H1 (cell line): ENCODE measurements around the gene TRUB1. TPM values are rescaled to one million over a fixed set of nuclear protein-coding genes. Genes with fewer than 3 reads are reported as not detected.

Experiments used
- CTCF ChIA-PET: fragments of 300-600 bp; sonication (Branson Sonifier 250); formaldehyde crosslinking; loops from one replicate; lab custom pipeline; 2021; ENCODE audit not compliant: partially characterized antibody; lab: Charles Lee
- POLR2A ChIA-PET: fragments of 300-600 bp; sonication (Branson Sonifier 250); formaldehyde crosslinking; loops from one replicate; lab custom pipeline; 2021; ENCODE audit warnings: inconsistent platforms; ENCODE audit not compliant: partially characterized antibody; lab: Charles Lee
- DNase-seq, 2 experiments: peaks; one replicate each; pipeline versions ENCODE4 v3.0.0 to v3.0.0-alpha.2; 2010 to 2022; ENCODE audit warnings: low spot score in 2 of 2, low read depth in 1 of 2, mixed read lengths in 1 of 2
- FAIRE-seq: peaks from 2 replicates; lab custom pipeline; 2011; peaks lifted over from hg19 to GRCh38; lab: Jason Lieb, UNC
- H2AFZ ChIP-seq: 2 replicates; pipeline ENCODE4 v1.8.1; 2012; ENCODE audit warnings: low read length, inconsistent platforms
- H2AK5ac ChIP-seq: 2 replicates; pipeline ENCODE4 v1.6.1; 2013; ENCODE audit warnings: low read depth, low read length
- H2BK120ac ChIP-seq: replicated peaks from 2 replicates; pipeline ENCODE3; 2013; ENCODE audit warnings: low read depth, low read length, inconsistent platforms
- H2BK12ac ChIP-seq: 2 replicates; pipeline ENCODE4 v1.6.1; 2013; ENCODE audit warnings: low read depth, low read length
- H2BK15ac ChIP-seq: 2 replicates; pipeline ENCODE4 v1.6.1; 2013; ENCODE audit warnings: low read length
- H2BK20ac ChIP-seq: 2 replicates; pipeline ENCODE4 v1.6.1; 2013; ENCODE audit warnings: low read length
- H2BK5ac ChIP-seq: 2 replicates; pipeline ENCODE4 v1.6.1; 2013; ENCODE audit warnings: low read depth, low read length
- H3K14ac ChIP-seq: 2 replicates; pipeline ENCODE4 v1.6.1; 2013; ENCODE audit warnings: inconsistent platforms; ENCODE audit not compliant: insufficient read length
- H3K18ac ChIP-seq: 2 replicates; pipeline ENCODE4 v1.6.1; 2013; ENCODE audit warnings: low read length; ENCODE audit errors: extremely low read depth
- H3K23ac ChIP-seq: 2 replicates; pipeline ENCODE4 v1.6.1; 2013; ENCODE audit warnings: inconsistent platforms; ENCODE audit not compliant: insufficient read length
- H3K23me2 ChIP-seq: 2 replicates; pipeline ENCODE4 v1.6.1; 2013; ENCODE audit warnings: low read depth, low read length
- H3K27ac ChIP-seq: 2 replicates; pipeline ENCODE4 v1.6.1; 2011; ENCODE audit warnings: low read depth, low read length, inconsistent platforms
- H3K27me3 ChIP-seq, 4 experiments: replicated peaks in 1 of 4; 1 replicate in 1 of 4; 2 replicates in 3 of 4; pipeline versions ENCODE4 v1.6.1 to v1.8.1; 2011 to 2013; ENCODE audit warnings: low read length in 3 of 4, mild to moderate bottlenecking in 3 of 4, inconsistent platforms in 2 of 4, mixed read lengths in 2 of 4, moderate library complexity in 1 of 4; ENCODE audit not compliant: control insufficient read depth in 3 of 4, insufficient read depth in 3 of 4; ENCODE audit errors: extremely low read depth in 1 of 4
- H3K36me3 ChIP-seq, 4 experiments: 2 replicates each; pipeline versions ENCODE4 v1.6.1 to v1.8.1; 2011 to 2013; ENCODE audit warnings: mild to moderate bottlenecking in 4 of 4, low read length in 3 of 4, moderate library complexity in 2 of 4, control low read depth in 1 of 4, inconsistent platforms in 1 of 4; ENCODE audit not compliant: insufficient read depth in 4 of 4, control insufficient read depth in 2 of 4
- H3K4ac ChIP-seq: replicated peaks from 2 replicates; pipeline ENCODE3; 2013; ENCODE audit warnings: low read length, low read depth, mixed read lengths, inconsistent platforms; ENCODE audit not compliant: insufficient read length
- H3K4me1 ChIP-seq, 4 experiments: replicated peaks in 1 of 4; 1 replicate in 1 of 4; 2 replicates in 3 of 4; pipeline versions ENCODE4 v1.6.1 to v1.8.1; 2011 to 2013; ENCODE audit warnings: low read length in 3 of 4, inconsistent platforms in 2 of 4, mixed read lengths in 1 of 4; ENCODE audit not compliant: insufficient read depth in 4 of 4, control insufficient read depth in 3 of 4
- H3K4me2 ChIP-seq, 2 experiments: 2 replicates each; pipeline versions ENCODE4 v1.6.1 to v1.8.1; 2011 to 2013; ENCODE audit warnings: low read depth in 2 of 2, low read length in 2 of 2, control low read depth in 1 of 2, inconsistent platforms in 1 of 2, mild to moderate bottlenecking in 1 of 2; ENCODE audit not compliant: insufficient read depth in 1 of 2
- H3K4me3 ChIP-seq, 4 experiments: fragments of 200-600, 300-600 bp in 1 of 4; sonication (generic), shearing (Covaris generic), sonication (Bioruptor Twin) in 1 of 4; 2 replicates each; pipeline versions ENCODE4 v1.5.1 to v1.8.1; 2011 to 2016; ENCODE audit warnings: low read length in 4 of 4, low read depth in 3 of 4, control low read depth in 2 of 4, inconsistent platforms in 2 of 4, mild to moderate bottlenecking in 2 of 4, mixed read lengths in 1 of 4, moderate library complexity in 1 of 4; ENCODE audit not compliant: insufficient read depth in 2 of 4; ENCODE audit errors: extremely low read depth in 1 of 4
- H3K56ac ChIP-seq: replicated peaks from 2 replicates; pipeline ENCODE3; 2013; ENCODE audit warnings: low read depth, mild to moderate bottlenecking, mixed read lengths, low read length, inconsistent platforms; ENCODE audit not compliant: insufficient read length
- H3K79me1 ChIP-seq: 2 replicates; pipeline ENCODE4 v1.6.1; 2013; ENCODE audit warnings: low read depth, low read length, control low read depth
- H3K79me2 ChIP-seq, 2 experiments: 2 replicates each; pipeline versions ENCODE4 v1.6.1 to v1.8.1; 2012 to 2013; ENCODE audit warnings: low read length in 2 of 2, mild to moderate bottlenecking in 2 of 2, inconsistent platforms in 1 of 2; ENCODE audit not compliant: insufficient read depth in 2 of 2, control insufficient read depth in 1 of 2
- H3K9ac ChIP-seq, 4 experiments: replicated peaks in 1 of 4; 1 replicate in 1 of 4; 2 replicates in 3 of 4; pipeline versions ENCODE4 v1.6.1 to v1.8.1; 2011 to 2013; ENCODE audit warnings: low read depth in 3 of 4, low read length in 3 of 4, control low read depth in 2 of 4, mild to moderate bottlenecking in 2 of 4, moderate library complexity in 2 of 4, inconsistent platforms in 1 of 4; ENCODE audit errors: extremely low read depth in 1 of 4
- H3K9me3 ChIP-seq, 2 experiments: 2 replicates each; pipeline versions ENCODE4 v1.6.1 to v1.8.1; 2012 to 2013; ENCODE audit warnings: mild to moderate bottlenecking in 2 of 2, moderate library complexity in 2 of 2, control low read depth in 1 of 2, inconsistent platforms in 1 of 2, low read depth in 1 of 2, low read length in 1 of 2, mixed read lengths in 1 of 2; ENCODE audit not compliant: insufficient read depth in 2 of 2
- H4K20me1 ChIP-seq, 2 experiments: replicated peaks in 1 of 2; 2 replicates each; pipeline versions ENCODE3 to v1.8.1; 2011 to 2013; ENCODE audit warnings: inconsistent platforms in 2 of 2, low read length in 2 of 2, mild to moderate bottlenecking in 1 of 2; ENCODE audit not compliant: insufficient read depth in 2 of 2, control insufficient read depth in 1 of 2
- H4K5ac ChIP-seq: 2 replicates; pipeline ENCODE4 v1.6.1; 2013; ENCODE audit warnings: low read length, low read depth, mixed read lengths, inconsistent platforms; ENCODE audit not compliant: insufficient read length
- H4K8ac ChIP-seq: 2 replicates; pipeline ENCODE4 v1.8.0; 2013; ENCODE audit warnings: mild to moderate bottlenecking, moderate library complexity, low read length, inconsistent platforms; ENCODE audit not compliant: insufficient read depth; ENCODE audit errors: extremely low read depth
- H4K91ac ChIP-seq: replicated peaks from 2 replicates; pipeline ENCODE3; 2013; ENCODE audit warnings: low read length, mixed read lengths, inconsistent platforms; ENCODE audit not compliant: insufficient read length
- BACH1 ChIP-seq: IDR thresholded peaks from 2 replicates; pipeline ENCODE4 v1.6.1; 2012; ENCODE audit warnings: low read length, improper control_type of control experiment
- BCL11A ChIP-seq, 2 experiments: IDR thresholded peaks; one replicate each; pipeline ENCODE4 v1.6.1; 2011; ENCODE audit warnings: low read depth in 2 of 2, low read length in 2 of 2, mild to moderate bottlenecking in 2 of 2
- CBX8 ChIP-seq: fragments of 300-800, 300-1000 bp; sonication (generic); IDR thresholded peaks from 2 replicates; pipeline ENCODE4 v1.7.1; 2016; ENCODE audit warnings: low read depth, low read length, borderline replicate concordance
- CHD2 ChIP-seq: IDR thresholded peaks from 2 replicates; pipeline ENCODE4 v1.6.1; 2012; ENCODE audit warnings: low read length, improper control_type of control experiment
- EZH2 ChIP-seq: fragments of 200-600 bp; sonication (generic); IDR thresholded peaks from 2 replicates; pipeline ENCODE4 v1.7.1; 2012; ENCODE audit warnings: low read depth, mild to moderate bottlenecking, moderate library complexity, low read length, inconsistent platforms; ENCODE audit not compliant: severe bottlenecking
- GABPA ChIP-seq: IDR thresholded peaks from 2 replicates; pipeline ENCODE4 v1.6.1; 2011; ENCODE audit warnings: mild to moderate bottlenecking, low read length, moderate library complexity, borderline replicate concordance; ENCODE audit not compliant: insufficient read depth
- HDAC2 ChIP-seq, 2 experiments: fragments of 300-600 bp in 1 of 2; sonication (generic) in 1 of 2; IDR thresholded peaks; 2 replicates each; pipeline ENCODE4 v1.6.1; 2011 to 2012; ENCODE audit warnings: low read depth in 2 of 2, low read length in 2 of 2, mild to moderate bottlenecking in 2 of 2, moderate library complexity in 2 of 2, borderline replicate concordance in 1 of 2, inconsistent platforms in 1 of 2
- HDAC6 ChIP-seq: IDR thresholded peaks from one replicate; pipeline ENCODE4 v1.7.1; 2012; ENCODE audit warnings: low read depth, mild to moderate bottlenecking, inconsistent platforms, low read length, moderate library complexity
- JUN ChIP-seq: IDR thresholded peaks from 2 replicates; pipeline ENCODE4 v1.6.1; 2011; ENCODE audit warnings: low read depth, mild to moderate bottlenecking, improper control_type of control experiment, low read length
- SIN3A ChIP-seq, 2 experiments: IDR thresholded peaks in 1 of 2; conservative IDR thresholded peaks in 1 of 2; 2 replicates each; pipeline ENCODE4 v1.6.1; 2011 to 2012; ENCODE audit warnings: low read length in 2 of 2, improper control_type of control experiment in 1 of 2, low read depth in 1 of 2, mild to moderate bottlenecking in 1 of 2
- SIX5 ChIP-seq: IDR thresholded peaks from 2 replicates; pipeline ENCODE4 v1.6.1; 2011; ENCODE audit warnings: mild to moderate bottlenecking, low read depth, low read length
- SP2 ChIP-seq: IDR thresholded peaks from 2 replicates; pipeline ENCODE4 v1.6.1; 2012; ENCODE audit warnings: mild to moderate bottlenecking, low read length, inconsistent platforms
- TAF7 ChIP-seq: optimal IDR thresholded peaks from 2 replicates; pipeline ENCODE3; 2011; ENCODE audit warnings: low read depth, mild to moderate bottlenecking, inconsistent platforms, low read length, moderate library complexity, borderline replicate concordance
- polyA plus RNA-seq, 7 experiments: library from polyadenylated mRNA; depleted of rRNA in 3 of 7; stranded (reverse) in 5 of 7; unstranded in 2 of 7; fragments of >200 nt in 5 of 7; fragments of 200-250 nt in 2 of 7; gene quantifications; 1 replicate in 5 of 7; 2 replicates in 1 of 7; 4 replicates in 1 of 7; pipeline versions ENCODE4 v1.2.1 to v1.2.3, GENCODE V29; 2011 to 2013; ENCODE audit warnings: missing spikeins in 2 of 7, mixed read lengths in 2 of 7
- total RNA-seq: library from RNA; stranded (reverse); fragmentation: NEBNext Ultra II Directional; extraction: Animal tissue kit (Norgen Biotek cat#: 25700); gene quantifications from 2 replicates; pipeline ENCODE4 v1.2.1, GENCODE V29; 2021

Gene TRUB1
- total and polyA plus RNA-seq, 2 of the 8 experiments (the other 6 are each of a cell fraction or from before 2014, with no cell fraction given): 6.3 to 22.2 TPM

DNA sequence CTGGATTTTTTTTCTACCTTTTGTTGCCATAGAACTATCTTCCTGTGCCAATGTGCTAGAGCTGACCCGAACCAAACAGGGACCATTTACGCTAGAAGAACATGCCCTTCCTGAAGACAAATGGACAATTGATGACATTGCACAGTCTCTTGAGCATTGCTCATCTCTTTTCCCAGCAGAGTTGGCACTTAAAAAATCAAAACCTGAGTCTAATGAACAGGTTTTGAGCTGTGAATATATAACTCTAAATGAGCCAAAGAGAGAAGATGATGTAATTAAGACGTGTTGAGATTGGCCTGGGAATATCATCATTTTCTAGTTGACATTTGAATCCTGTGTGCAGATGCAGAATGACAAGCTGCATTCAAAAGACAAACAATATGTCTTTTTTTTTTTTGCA lies 37.1 kb downstream of the TRUB1 start (continued):
- TF ChIP-seq JUN: no peak

DNA sequence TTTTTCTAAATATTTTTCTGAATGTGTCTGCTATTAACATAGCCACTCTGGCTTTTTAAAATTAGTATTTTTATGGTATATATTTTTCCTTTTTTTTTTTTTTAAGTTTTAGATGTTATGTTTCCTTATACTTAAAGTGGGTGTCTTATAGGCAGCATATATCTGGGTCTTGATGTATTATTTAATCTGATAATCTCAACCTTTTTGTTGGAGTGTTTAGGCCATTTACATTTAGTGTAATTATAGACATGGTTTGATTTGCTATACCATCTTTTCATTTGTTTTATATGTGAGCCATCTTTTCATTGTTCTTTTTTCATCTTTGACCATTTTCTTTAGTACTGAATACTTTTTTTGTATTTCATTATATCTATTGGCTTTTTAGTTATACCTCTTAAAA lies 45.0 kb downstream of the TRUB1 start:
- Histone ChIP-seq H2BK20ac (no peak overlapping the region), H3K27ac (no peak overlapping the region)
- TF ChIP-seq TAF7 (no peak), HDAC6 (no peak), GABPA (no peak), CBX8 (no peak), BCL11A (IDR thresholded peaks at IDR 0.05; ENCODE audit: low read depth in 2 of 2, low read length in 2 of 2) (no peak), CHD2 (no peak), BACH1 (no peak), SIN3A (conservative IDR thresholded peaks at IDR 0.05 in 1 of 2, IDR thresholded peaks at IDR 0.05 in 1 of 2; ENCODE audit: low read depth in 1 of 2, low read length in 2 of 2) (no peak), SP2 (no peak), EZH2 (no peak), HDAC2 (IDR thresholded peaks at IDR 0.05; ENCODE audit: borderline replicate concordance in 1 of 2, low read depth in 2 of 2, low read length in 2 of 2) (no peak), SIX5 (no peak)

More for the DNA sequence above, 45.0 kb downstream of the TRUB1 start:
- H3K9me3 ChIP-seq: peaks cover 10 to 22% of the 10 kb centered on the region in 2 experiments
- H3K4me1 ChIP-seq: no peaks in the 10 kb centered on the region
- H3K9ac ChIP-seq: no peak overlapping the region
- H3K79me1 ChIP-seq: no peaks in the 10 kb centered on the region
- H3K14ac ChIP-seq: no peak overlapping the region
- no peak overlapping the region for H4K91ac ChIP-seq
- H3K79me2 ChIP-seq: no peaks in the 10 kb centered on the region
- H3K56ac ChIP-seq: no peak overlapping the region
- no peak for FAIRE-seq
- H2AFZ ChIP-seq: no peak overlapping the region
- no peaks in the 10 kb centered on the region for H3K27me3 ChIP-seq
- H3K23me2 ChIP-seq: no peaks in the 10 kb centered on the region
- no peak overlapping the region for H3K23ac ChIP-seq
- DNase-seq: no peak
- peaks cover 0 to 16% (median 0%) of the 10 kb centered on the region in 4 experiments; a peak in 5 of 8 replicates for H3K36me3 ChIP-seq
- no peak overlapping the region for H2BK12ac ChIP-seq
- no peak overlapping the region for H2AK5ac ChIP-seq
- H3K18ac ChIP-seq: no peak overlapping the region
- no peak overlapping the region for H3K4me2 ChIP-seq
- no peak overlapping the region for H2BK5ac ChIP-seq
- H2BK15ac ChIP-seq: no peak overlapping the region
- no peaks in the 10 kb centered on the region for H4K20me1 ChIP-seq
- no peak overlapping the region for H3K4me3 ChIP-seq
- no peak overlapping the region for H4K5ac ChIP-seq
- H4K8ac ChIP-seq: no peak overlapping the region
- H2BK120ac ChIP-seq: no peak overlapping the region
- ChIA-PET CTCF (no interaction called here), POLR2A (interaction anchor here (0.6 kb wide), 1 partner anchor 59 kb away, joined by 3 read pairs; no protein-coding TSS in a partner anchor)
- H3K4ac ChIP-seq: no peak overlapping the region
